ENCODE measurements around the gene GPN3. TPM values are rescaled to one million over a fixed set of nuclear protein-coding genes. Genes with fewer than 3 reads are reported as not detected.

The GPN3 gene
- 10.0 and 15.1 TPM in 2 replicates for total RNA-seq

GRCh38 chr12:110468214-110469048 is at the start of gene GPN3, which contains the start of gene FAM216A:
Gene GPN3, minus strand, starts transcription at chr12:110468257. Its CDS starts 54 bp downstream, at chr12:110468203.
Gene FAM216A, plus strand, starts transcription at chr12:110468845. Its CDS starts 31 bp downstream, at chr12:110468876.

GRCh38 chr12:110501752-110502738 is 34.0 kb upstream of the GPN3 start, which contains the start of the genes RAD9B and VPS29:
Gene RAD9B, plus strand, starts transcription at chr12:110502331. Its CDS starts 7 bp downstream, at chr12:110502338.
Gene VPS29, minus strand, starts transcription at chr12:110502111. Its CDS starts 60 bp downstream, at chr12:110502051.

DNA sequence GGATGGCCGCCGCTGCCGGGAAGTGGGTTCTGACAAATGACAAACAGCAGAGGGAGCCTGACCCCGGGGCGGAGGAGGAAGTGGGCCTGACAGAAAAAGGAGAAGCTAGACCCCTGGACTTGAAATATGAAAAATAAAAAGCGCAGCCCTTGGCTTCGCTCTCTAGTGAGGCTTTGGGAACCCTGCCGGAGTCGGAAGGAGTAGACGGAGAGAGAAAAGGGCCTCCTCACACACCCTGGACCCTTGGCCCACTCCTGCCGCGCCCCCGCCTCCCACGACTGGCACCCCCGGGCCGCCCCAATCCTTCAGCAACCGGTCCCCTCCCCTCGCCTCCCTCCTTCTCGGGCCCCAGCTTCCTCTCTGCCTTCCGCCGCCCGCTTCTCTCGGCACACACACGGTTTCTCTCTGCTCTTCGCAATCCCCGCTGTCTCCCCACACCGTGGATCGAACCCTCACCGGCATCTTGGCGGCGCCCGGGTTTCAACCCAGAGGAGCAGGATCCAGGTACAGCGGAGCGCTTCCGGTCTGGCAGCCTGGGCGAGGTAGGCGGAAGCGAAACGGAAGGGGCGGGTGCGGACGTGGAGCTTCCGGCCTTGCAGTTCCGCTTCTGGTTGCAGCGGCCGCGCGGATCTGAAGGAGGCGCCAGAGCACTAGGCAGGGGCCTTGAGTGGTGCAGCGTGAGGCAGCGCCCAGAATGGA is 18.1 kb downstream of the GPN3 start, which contains the start of gene ARPC3:
ARPC3 (minus strand) TSS at position 539 of the 699 bp plus-strand sequence; CDS start at position 462, 77 bp downstream.

DNA sequence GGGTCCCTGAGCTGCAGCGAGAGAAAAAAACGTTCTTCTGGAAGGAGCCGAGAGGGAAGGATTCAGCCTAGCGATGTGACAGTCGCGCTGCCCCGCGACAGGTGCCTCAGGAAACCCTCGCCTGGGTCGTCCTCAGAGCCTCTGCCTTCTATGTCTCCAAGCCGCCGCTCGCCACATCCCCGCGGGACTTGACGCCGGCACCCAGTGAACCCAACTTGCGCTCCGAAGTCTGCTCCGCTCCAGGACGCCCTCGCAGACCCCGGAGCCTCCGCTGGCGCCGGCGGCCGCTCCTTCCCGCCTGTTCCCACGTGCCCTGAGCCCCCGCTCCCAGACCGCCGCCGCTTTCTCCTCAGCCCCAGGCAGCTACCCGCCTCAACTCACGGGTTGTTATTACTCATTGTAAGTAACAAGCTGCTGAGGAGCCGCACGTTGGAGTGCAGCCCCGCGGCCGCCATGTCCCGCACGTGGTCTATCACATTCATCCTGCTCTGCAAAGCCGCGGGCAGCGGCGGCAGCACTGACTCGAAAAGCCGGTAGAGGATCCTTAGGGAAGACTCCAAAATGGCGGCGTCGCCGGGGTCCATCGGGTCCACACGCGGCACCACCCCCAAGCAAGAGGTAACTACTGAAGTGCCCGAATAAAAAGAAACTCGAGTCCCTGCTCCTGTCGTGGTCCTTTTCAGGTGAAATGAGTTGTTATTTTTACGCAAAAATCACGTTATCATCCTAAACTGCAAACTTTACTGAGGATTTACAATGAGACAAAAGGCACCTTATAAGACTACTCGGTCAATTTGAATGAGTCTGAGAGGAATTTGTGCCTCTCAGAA is 64.7 kb downstream of the GPN3 start, which contains the start of gene ANAPC7:
ANAPC7 (minus strand) TSS at position 563 of the 830 bp plus-strand sequence; CDS start at position 482, 81 bp downstream.

Other genes with a start within 250 kb of the GPN3 start
- gene ATP2A2, start 187.0 kb downstream of the GPN3 start, total RNA-seq = 114 and 157 TPM in 2 replicates
- gene ANAPC7, start 64.5 kb downstream of the GPN3 start, total RNA-seq = 31.7 and 39.9 TPM in 2 replicates
- gene ARPC3, start 17.9 kb downstream of the GPN3 start, total RNA-seq = 209 and 214 TPM in 2 replicates
- gene FAM216A, start 588 bp upstream of the GPN3 start, total RNA-seq = 11.2 and 14.7 TPM in 2 replicates
- 35.4 and 55.4 TPM in 2 replicates for gene VPS29, start 33.9 kb upstream of the GPN3 start, total RNA-seq
- 0.14 and 0.46 TPM in 2 replicates for gene RAD9B, start 34.1 kb upstream of the GPN3 start, total RNA-seq
- gene PPTC7, start 115.1 kb upstream of the GPN3 start, total RNA-seq = 4.5 and 5.0 TPM in 2 replicates
- 20.5 and 22.1 TPM in 2 replicates for gene TCTN1, start 145.9 kb upstream of the GPN3 start, total RNA-seq
- 4.8 and 8.5 TPM in 2 replicates for gene HVCN1, start 220.9 kb upstream of the GPN3 start, total RNA-seq